Activated CD4-positive, alpha-beta T cell treated with anti-CD3 and anti-CD28 coated beads for 36 hours (primary cell): ENCODE data around the gene ST6GALNAC6. TPM values are rescaled to one million over a fixed set of nuclear protein-coding genes. Genes with fewer than 3 reads are reported as not detected.

Experiments
- ATAC-seq: fragments of 200-7000 bp; cut with Tn5 transposase; one replicate; pipeline ENCODE4 v1.10.0; 2021; ENCODE audit warnings: mild to moderate bottlenecking, moderate library complexity
- CTCF ChIA-PET: fragments of 350-600 bp; sonication (Branson Sonifier 250); formaldehyde crosslinking; loops from one replicate; lab custom pipeline; 2021; ENCODE audit warnings: antibody characterized with exemption; lab: Charles Lee
- POLR2A ChIA-PET: fragments of 350-600 bp; sonication (Branson Sonifier 250); formaldehyde crosslinking; loops from one replicate; lab custom pipeline; 2021; ENCODE audit warnings: antibody characterized with exemption, inconsistent platforms; lab: Charles Lee
- DNase-seq: peaks from one replicate; pipeline ENCODE4 v3.0.0-alpha.2; 2020
- H3K27ac Mint-ChIP-seq: one replicate; pipeline ENCODE4 v1.8.0; 2021; ENCODE audit warnings: mixed read lengths
- H3K27me3 Mint-ChIP-seq: one replicate; pipeline ENCODE4 v1.8.0; 2021; ENCODE audit warnings: mixed read lengths
- H3K36me3 Mint-ChIP-seq: one replicate; pipeline ENCODE4 v1.8.0; 2021; ENCODE audit warnings: low read depth, mixed read lengths
- H3K4me1 Mint-ChIP-seq: one replicate; pipeline ENCODE4 v1.8.0; 2021; ENCODE audit warnings: mixed read lengths
- H3K4me3 Mint-ChIP-seq: one replicate; pipeline ENCODE4 v1.8.0; 2021; ENCODE audit warnings: mild to moderate bottlenecking, moderate library complexity, mixed read lengths
- H3K9me3 Mint-ChIP-seq: one replicate; pipeline ENCODE4 v1.8.0; 2021; ENCODE audit warnings: low read depth, mixed read lengths
- intact Hi-C, 2 experiments: fragments of 100-400 bp; cut with DNase I in 1 of 2; cut with micrococcal nuclease in 1 of 2; formaldehyde crosslinking; loops; one replicate each; pipeline versions ENCODE4 v1.14.2 to v1.15.1; 2022 to 2024; cut with DNase I, micrococcal nuclease
- total RNA-seq, 2 experiments: library from RNA; stranded (reverse); gene quantifications; one replicate each; pipeline ENCODE4 v1.2.3, GENCODE V29; 2021

ST6GALNAC6 gene
- total RNA-seq, 2 experiments from 2014 or later = 46.3 to 63.3 TPM

DNA sequence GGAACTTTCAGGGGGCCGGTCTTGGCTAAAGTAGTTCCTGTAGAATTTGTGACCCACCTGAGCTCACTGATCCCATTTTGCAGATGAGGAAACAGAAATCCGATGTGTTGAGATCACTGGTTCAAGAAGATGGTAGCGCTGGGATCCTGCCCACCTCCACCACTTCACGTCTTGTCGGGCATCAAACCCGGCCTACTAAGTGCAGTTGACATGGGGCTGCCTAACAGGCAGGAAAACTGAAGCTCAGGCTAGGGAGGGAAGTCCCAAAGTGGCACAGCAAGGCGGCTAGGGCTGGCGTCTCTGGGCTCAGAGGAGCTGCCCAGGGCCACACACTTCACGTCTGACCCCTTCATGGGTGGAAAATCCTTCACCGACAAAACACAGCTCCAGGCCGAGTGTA is 44.4 kb downstream of the ST6GALNAC6 start:
- peaks cover 14% of the 10 kb centered on the region for H3K36me3 Mint-ChIP-seq
- intact Hi-C loops = no loop called here
- ATAC-seq (no peak), DNase-seq (no peak)
- H3K9me3 Mint-ChIP-seq = peaks cover 5% of the 10 kb centered on the region
- H3K4me1 Mint-ChIP-seq = peaks cover 23% of the 10 kb centered on the region
- ChIA-PET POLR2A (interaction anchor here (0.6 to 1.9 kb wide), 2 partner anchors 10 to 72 kb away, joined by 3 to 7 read pairs; no protein-coding TSS in a partner anchor), CTCF (interaction anchor here (0.7 to 3.2 kb wide), 5 partner anchors 10 to 329 kb away, joined by 3 to 14 read pairs (median 3); no protein-coding TSS in a partner anchor)
- no peak overlapping the region for H3K27ac Mint-ChIP-seq
- no peaks in the 10 kb centered on the region for H3K27me3 Mint-ChIP-seq
- peak overlapping the region; percentile 83 for H3K4me3 Mint-ChIP-seq

DNA sequence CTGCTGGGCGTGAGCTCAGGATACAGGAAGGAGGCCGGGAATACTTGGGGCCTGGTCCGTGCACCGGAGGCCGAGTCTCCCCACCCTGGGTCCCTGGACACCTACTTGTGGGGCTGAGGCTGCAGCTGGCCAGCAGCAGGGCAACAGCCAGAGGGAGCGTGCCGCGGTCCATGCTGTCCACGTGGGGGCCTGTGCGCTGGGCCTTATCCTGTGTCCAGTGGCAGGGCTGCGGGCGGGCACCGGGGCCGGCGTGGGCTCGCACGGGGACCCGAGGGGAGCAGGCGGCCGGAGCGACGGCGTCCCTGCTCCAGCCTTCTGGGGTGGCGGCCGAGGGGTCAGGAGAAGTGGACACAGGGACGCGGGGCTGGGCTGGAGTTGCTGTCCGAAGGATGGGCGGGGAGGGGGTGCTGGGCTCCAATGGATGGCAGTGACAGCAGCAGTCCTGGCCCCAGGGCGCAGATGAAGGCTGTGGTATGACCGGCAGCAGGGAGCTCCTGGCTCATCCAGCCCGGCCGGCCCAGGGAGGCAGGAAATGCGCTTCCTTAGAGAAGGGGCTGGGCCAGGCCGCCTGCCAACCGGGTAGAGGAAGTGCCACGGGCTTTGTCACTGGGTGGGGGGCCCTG is 45.1 kb downstream of the ST6GALNAC6 start, which contains the start of gene ENG:
TSS of gene ENG (minus strand) at position 475 of the 623 bp plus-strand sequence. CDS start at position 172, 303 bp downstream.
- intact Hi-C loops = no loop called here
- Mint-ChIP-seq H3K4me1 (peaks cover 23% of the 10 kb centered on the region), H3K27me3 (no peaks in the 10 kb centered on the region), H3K9me3 (peaks cover 7% of the 10 kb centered on the region), H3K36me3 (peaks cover 17% of the 10 kb centered on the region), H3K27ac (peak within 1 kb of the TSS; percentile 82), H3K4me3 (peak within 1 kb of the TSS; percentile 83)
- ChIA-PET POLR2A (interaction anchor here (0.6 to 1.9 kb wide), 2 partner anchors 10 to 71 kb away, joined by 3 to 7 read pairs; no protein-coding TSS in a partner anchor), CTCF (interaction anchor here (0.6 to 2.1 kb wide), 6 partner anchors 9 to 138 kb away, joined by 3 to 7 read pairs (median 6); partner anchors contain the start of gene TOR2A)
- peak; percentile 56 for DNase-seq
- ATAC-seq = peak; percentile 66

DNA sequence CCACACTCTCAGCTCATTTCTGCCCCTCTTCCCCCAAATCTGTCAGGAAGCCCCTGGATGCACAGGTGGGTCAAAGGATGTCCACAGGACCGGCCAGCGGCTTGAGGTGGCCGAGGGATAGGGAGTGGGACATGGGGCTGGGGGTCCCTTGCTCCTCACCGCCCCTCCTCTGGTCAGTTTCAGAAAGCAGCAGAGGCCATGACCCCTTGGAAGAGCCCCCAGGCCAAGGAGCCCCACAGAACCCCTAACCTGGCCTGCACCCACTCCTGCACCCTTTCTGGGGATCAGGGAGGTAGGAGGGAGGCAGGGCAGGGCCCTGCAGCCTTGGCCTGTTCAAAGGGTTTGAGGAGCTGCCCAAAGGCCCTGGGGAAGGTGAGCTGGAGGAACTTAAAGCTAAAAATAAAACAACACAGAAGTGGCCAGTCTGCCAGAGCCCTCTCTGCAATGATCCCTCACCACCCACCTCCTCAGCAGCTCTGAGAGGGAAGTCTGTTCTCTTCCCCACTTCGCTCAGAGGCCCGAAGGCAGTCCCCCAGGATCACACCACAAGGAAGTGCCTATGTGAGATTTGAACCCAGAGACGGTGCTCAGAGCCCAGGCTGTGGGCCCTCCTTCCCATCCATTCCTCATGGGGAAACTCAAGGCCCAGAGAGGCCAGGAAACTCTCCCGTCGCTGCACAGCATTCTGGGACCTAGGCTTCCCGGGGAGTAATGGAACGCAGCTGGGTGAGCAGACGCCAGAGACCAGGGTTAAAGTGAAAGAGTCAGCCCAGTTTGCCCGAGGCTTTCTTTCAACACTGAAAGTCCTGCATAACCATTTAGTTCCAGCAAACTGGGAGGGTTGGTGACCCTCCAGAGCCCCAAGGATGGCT is 45.9 kb downstream of the ST6GALNAC6 start:
- POLR2A ChIA-PET = no interaction called here
- Mint-ChIP-seq H3K36me3 (peaks cover 24% of the 10 kb centered on the region), H3K27ac (peak overlapping the region; percentile 82), H3K9me3 (peaks cover 15% of the 10 kb centered on the region), H3K4me3 (peak overlapping the region; percentile 83), H3K27me3 (no peaks in the 10 kb centered on the region), H3K4me1 (peaks cover 23% of the 10 kb centered on the region)
- intact Hi-C loops = no loop called here
- CTCF ChIA-PET = interaction anchor here (0.6 to 2.1 kb wide), 6 partner anchors 9 to 137 kb away, joined by 3 to 7 read pairs (median 4); partner anchors contain the start of gene TOR2A
- peak; percentile 38 for DNase-seq
- peak; percentile 42 for ATAC-seq

DNA sequence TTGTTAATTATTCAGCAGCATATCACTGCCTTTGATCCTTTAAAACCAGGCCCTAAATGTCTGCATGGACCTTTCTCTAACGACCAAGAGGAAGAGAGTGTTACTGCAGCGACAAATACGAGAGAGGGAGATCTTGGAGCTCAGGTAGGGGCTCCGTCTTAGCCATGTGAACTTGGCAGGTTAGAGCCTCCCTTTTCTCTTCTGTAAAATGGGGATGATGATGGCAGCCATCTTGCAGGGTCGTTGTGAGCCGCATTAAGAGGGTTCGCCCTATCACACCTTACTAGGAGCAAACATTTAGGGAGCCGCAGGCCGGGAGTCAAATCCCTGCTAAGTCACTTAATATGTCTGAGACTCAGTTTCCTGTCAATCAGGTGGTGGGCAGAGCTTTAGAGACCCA is 46.6 kb downstream of the ST6GALNAC6 start:
- ChIA-PET CTCF (interaction anchor here (0.6 to 2.1 kb wide), 6 partner anchors 10 to 117 kb away, joined by 3 to 7 read pairs (median 3); no protein-coding TSS in a partner anchor), POLR2A (no interaction called here)
- Mint-ChIP-seq H3K27ac (peak overlapping the region; percentile 10), H3K9me3 (peaks cover 17% of the 10 kb centered on the region), H3K36me3 (peaks cover 27% of the 10 kb centered on the region), H3K4me1 (peaks cover 23% of the 10 kb centered on the region), H3K4me3 (peak overlapping the region; percentile 83), H3K27me3 (no peaks in the 10 kb centered on the region)
- DNase-seq (no peak), ATAC-seq (no peak)
- intact Hi-C loops = no loop called here

DNA sequence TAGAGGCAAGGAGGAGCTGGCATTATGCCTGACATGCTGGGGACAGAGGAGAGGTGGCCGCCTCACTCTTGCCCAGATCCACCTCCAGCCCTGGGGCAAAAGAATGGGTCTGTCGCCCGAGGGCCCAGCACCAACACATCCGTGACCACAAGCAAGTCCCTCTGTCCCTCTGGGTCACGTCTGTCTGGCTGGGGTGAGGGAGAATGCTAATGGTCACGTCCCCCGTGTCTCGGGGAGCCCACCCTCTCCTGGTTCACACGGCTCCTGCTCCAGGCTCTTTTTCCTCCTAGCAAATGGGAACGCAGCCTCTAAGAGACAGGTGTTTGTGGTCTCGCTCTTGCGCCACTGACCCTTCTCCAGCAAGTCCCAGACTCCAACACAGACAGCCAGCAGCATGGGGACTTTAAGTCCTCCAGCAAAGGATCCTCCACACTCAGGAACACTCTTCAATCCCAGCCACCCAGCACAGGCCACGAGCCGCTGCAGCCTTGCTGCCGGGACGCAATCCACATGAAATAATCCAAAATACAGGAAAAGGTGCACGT is 49.0 kb downstream of the ST6GALNAC6 start:
- intact Hi-C loops = no loop called here
- Mint-ChIP-seq H3K4me1 (peaks cover 23% of the 10 kb centered on the region), H3K9me3 (peaks cover 17% of the 10 kb centered on the region), H3K4me3 (no peak overlapping the region), H3K27me3 (no peaks in the 10 kb centered on the region), H3K36me3 (peaks cover 27% of the 10 kb centered on the region), H3K27ac (no peak overlapping the region)
- POLR2A ChIA-PET = no interaction called here
- ATAC-seq (no peak), DNase-seq (no peak)
- CTCF ChIA-PET = interaction anchor here (0.7 to 1.8 kb wide), 2 partner anchors 20 to 550 kb away, joined by 3 to 9 read pairs; no protein-coding TSS in a partner anchor

DNA sequence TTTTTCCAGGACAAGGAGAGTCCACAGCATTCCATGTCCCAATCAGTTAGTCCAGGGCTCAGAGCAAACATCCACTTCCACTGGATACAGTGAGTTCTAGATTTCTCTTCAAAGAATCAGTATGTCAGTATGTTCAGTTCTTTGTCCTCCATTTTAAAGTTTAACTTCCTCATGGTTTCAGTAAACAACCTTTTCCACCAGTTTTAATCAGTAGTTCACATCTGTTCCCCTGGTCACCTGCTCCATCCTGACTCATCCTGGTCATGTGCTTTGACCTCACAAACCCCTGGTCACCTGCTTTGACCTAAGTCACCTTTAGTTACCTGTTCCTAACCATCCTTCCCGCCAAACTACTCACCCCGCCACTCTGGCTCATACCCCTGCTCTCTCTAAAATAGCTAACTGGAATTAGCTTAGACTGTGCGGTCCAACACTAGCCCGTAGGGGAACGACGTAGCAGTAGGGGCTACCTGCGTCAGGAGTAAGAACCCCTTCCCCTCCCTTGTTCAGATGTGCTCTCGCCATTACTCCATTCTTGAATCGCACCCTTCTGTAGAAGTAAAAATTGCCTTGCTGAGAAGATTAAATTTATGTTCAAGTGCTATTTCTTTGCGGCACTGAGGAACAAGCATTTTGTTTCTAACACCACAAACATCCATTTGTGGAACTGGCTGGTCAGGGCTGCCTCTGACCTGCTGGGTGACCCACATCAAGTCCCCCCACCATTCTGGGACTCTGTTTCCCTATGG is 50.5 kb downstream of the ST6GALNAC6 start:
- POLR2A ChIA-PET = no interaction called here
- H3K27ac Mint-ChIP-seq = no peak overlapping the region
- H3K9me3 Mint-ChIP-seq = peaks cover 17% of the 10 kb centered on the region
- intact Hi-C loops = no loop called here
- CTCF ChIA-PET = no interaction called here
- no peak for DNase-seq
- peaks cover 17% of the 10 kb centered on the region for H3K4me1 Mint-ChIP-seq
- no peak overlapping the region for H3K4me3 Mint-ChIP-seq
- peaks cover 26% of the 10 kb centered on the region for H3K36me3 Mint-ChIP-seq
- ATAC-seq = no peak
- no peaks in the 10 kb centered on the region for H3K27me3 Mint-ChIP-seq

DNA sequence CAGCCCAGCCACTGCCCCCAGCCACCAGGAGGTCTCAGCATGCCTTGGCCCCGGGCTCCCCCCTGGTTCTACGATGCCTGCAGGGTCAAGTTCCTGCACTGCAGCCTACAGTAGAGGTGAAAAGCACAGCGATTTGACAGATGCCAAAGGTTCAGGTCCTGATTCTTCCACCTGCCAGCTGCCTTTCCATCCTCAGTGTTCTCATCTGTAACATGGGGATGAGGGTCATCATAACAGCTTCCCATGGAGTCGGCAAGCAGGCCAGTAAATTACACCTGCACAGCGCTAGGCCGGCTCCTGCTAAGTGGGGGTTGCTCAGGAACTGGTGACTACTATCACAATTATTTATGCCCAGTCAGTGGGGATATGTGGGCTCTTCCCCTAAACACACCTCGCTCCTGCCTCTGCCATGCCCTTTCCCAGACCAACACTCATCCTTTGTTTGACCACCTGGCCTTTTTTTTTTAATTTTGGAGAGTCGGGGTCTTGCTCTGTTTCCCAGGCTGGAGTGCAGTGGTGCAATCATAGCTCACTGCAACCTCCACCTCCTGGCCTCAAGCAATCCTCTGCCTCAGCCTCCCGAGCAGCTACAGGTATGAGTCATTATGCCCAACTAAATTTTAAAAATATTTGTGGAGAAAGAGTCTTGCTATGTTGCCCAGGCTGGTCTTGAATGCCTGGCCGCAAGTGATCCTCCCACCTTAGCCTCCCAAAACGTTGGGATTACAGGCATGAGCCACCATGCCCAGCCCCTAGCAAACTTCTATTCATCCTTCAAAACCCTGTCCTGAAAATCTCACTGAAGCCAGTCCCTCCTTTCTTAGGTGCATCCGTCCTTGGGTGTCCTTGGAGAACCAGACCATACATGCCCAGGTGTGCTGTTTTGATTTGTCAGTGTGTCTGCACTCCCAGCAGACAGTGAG is 51.3 kb downstream of the ST6GALNAC6 start:
- peaks cover 17% of the 10 kb centered on the region for H3K9me3 Mint-ChIP-seq
- ChIA-PET POLR2A (no interaction called here), CTCF (no interaction called here)
- H3K4me1 Mint-ChIP-seq = peaks cover 13% of the 10 kb centered on the region
- H3K4me3 Mint-ChIP-seq = no peak overlapping the region
- H3K27ac Mint-ChIP-seq = no peak overlapping the region
- DNase-seq = no peak
- intact Hi-C loops = no loop called here
- H3K27me3 Mint-ChIP-seq = no peaks in the 10 kb centered on the region
- H3K36me3 Mint-ChIP-seq = peaks cover 25% of the 10 kb centered on the region
- ATAC-seq = no peak

DNA sequence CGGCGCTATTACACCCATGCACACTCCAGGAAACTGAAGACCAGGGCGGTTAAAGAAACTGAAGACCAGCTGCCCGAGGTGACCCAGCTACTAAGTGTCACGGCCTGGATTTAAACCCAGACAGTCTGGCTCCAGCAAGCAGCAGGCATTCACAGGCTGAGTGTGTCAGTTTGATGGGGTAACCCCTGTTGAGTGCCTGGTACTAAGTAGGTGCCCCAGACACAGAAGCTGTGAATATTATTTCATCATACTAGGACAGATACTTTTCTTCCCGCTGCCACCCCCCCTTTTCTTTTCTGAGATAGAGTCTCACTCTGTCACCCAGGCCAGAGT is 52.3 kb downstream of the ST6GALNAC6 start:
- DNase-seq (no peak), ATAC-seq (no peak)
- Mint-ChIP-seq H3K27ac (no peak overlapping the region), H3K27me3 (no peaks in the 10 kb centered on the region), H3K36me3 (peaks cover 21% of the 10 kb centered on the region), H3K9me3 (peaks cover 17% of the 10 kb centered on the region), H3K4me3 (no peak overlapping the region), H3K4me1 (peaks cover 6% of the 10 kb centered on the region)
- intact Hi-C loops = no loop called here
- CTCF ChIA-PET = no interaction called here
- POLR2A ChIA-PET = no interaction called here

DNA sequence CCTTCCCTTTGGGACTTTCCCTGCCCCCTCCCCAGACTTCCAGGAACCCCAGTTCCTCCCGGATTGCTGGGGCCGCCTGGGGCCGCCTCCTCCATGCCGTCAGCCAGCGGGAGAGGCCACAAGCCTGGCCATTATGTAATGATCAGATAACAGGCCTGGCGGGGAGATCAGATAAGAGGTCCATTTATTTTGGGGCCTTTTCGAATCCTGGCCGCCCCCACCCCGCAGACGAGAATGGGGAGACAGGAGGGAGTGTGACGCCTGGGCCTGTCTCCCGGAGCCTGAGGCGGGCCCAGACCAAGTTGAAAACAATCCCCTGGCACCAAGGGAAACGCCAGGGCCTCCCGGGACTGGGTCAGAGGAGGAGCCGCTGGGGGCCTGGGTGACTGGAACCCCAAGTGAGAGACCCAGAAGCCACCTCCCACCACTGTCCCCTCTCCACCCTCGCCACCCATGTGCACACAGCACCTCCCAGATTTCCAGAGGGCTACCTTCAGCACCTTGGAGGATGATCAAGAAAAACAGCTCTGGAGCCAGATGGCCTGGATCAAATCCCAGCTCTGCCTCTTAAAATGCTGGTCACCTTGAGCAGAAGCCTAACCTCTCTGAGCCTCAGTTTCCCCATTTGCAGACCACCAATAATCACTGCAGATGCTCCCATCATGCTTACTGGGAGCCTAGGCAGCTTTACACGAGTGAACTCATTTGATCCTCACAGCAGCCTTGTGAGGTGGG is 52.8 kb downstream of the ST6GALNAC6 start:
- Mint-ChIP-seq H3K27ac (no peak overlapping the region), H3K27me3 (no peaks in the 10 kb centered on the region), H3K9me3 (peaks cover 17% of the 10 kb centered on the region), H3K4me3 (no peak overlapping the region), H3K36me3 (peaks cover 18% of the 10 kb centered on the region), H3K4me1 (peaks cover under 1% of the 10 kb centered on the region)
- ATAC-seq (no peak), DNase-seq (no peak)
- intact Hi-C loops = no loop called here
- ChIA-PET POLR2A (no interaction called here), CTCF (no interaction called here)
